ELR (cell line): ENCODE results near the gene CHADL.

Experiments
- DNase-seq: peaks from one replicate; pipeline ENCODE4 v3.0.0-alpha.2; 2015; ENCODE audit warnings: low read depth

CHADL gene

GRCh38 chr22:41230401-41230785 is 10.3 kb downstream of the CHADL start:
- no peak for DNase-seq

- no peak for DNase-seq
These were observed 10.9 kb downstream of the CHADL start for GRCh38 chr22:41229730-41230400.

GRCh38 chr22:41229215-41229614 is 11.5 kb downstream of the CHADL start:
- no peak for DNase-seq

- DNase-seq: no peak
These were observed 13.7 kb downstream of the CHADL start for GRCh38 chr22:41226723-41227655.

- DNase-seq: no peak
These were observed 17.2 kb downstream of the CHADL start for GRCh38 chr22:41223535-41223934.

- DNase-seq: no peak
These were observed 17.8 kb downstream of the CHADL start for GRCh38 chr22:41222846-41223507.

- DNase-seq: peak; percentile 51
These were observed 23.1 kb downstream of the CHADL start for GRCh38 chr22:41217553-41218157.

GRCh38 chr22:41216984-41217383 is 23.7 kb downstream of the CHADL start:
- no peak for DNase-seq

GRCh38 chr22:41215926-41216325 is 24.8 kb downstream of the CHADL start:
- DNase-seq: no peak

- no peak for DNase-seq
These were observed 25.3 kb downstream of the CHADL start for GRCh38 chr22:41215409-41215808.

GRCh38 chr22:41206719-41207118 is 34.0 kb downstream of the CHADL start:
- DNase-seq: no peak

- peak; percentile 98 for DNase-seq
These were observed 35.5 kb downstream of the CHADL start, which contains the start of gene L3MBTL2 for GRCh38 chr22:41204992-41205900. Gene L3MBTL2 (plus strand): TSS chr22:41205312. CDS start chr22:41205363, 51 bp downstream.

GRCh38 chr22:41204066-41204465 is 36.7 kb downstream of the CHADL start:
- DNase-seq: no peak

- DNase-seq: no peak
These were observed 37.6 kb downstream of the CHADL start for GRCh38 chr22:41203118-41203517.

GRCh38 chr22:41201141-41201540 is 39.6 kb downstream of the CHADL start:
- DNase-seq: no peak

- DNase-seq: peak; percentile 55
These were observed 42.6 kb downstream of the CHADL start for GRCh38 chr22:41198027-41198580.

- peak; percentile 82 for DNase-seq
These were observed 43.4 kb downstream of the CHADL start for GRCh38 chr22:41197038-41197972.

GRCh38 chr22:41193829-41194228 is 46.9 kb downstream of the CHADL start:
- DNase-seq: no peak

GRCh38 chr22:41191467-41191866 is 49.3 kb downstream of the CHADL start:
- no peak for DNase-seq

- DNase-seq: no peak
These were observed 56.1 kb downstream of the CHADL start for GRCh38 chr22:41184679-41185078.
